ENCODE data around the gene DLG2.

- no peak for TF ChIP-seq CTCF (IDR thresholded peaks at IDR 0.05)
- no peak for TF ChIP-seq POLR2A (IDR thresholded peaks at IDR 0.05)
Measured at GRCh38 chr11:83676056-83676601, 1951.0 kb downstream of the DLG2 start.
